Neural cell (in vitro differentiated cells): Measurements from ENCODE around the gene DNAJB6. TPM values are rescaled to one million over a fixed set of nuclear protein-coding genes. Genes with fewer than 3 reads are reported as not detected.

Experiments
- H2AFZ ChIP-seq: fragments of 200-600, 300-800 bp; sonication (generic), shearing (Covaris generic); 2 replicates; pipeline ENCODE4 v1.6.0; 2014; ENCODE audit warnings: low read depth, mild to moderate bottlenecking, antibody characterized with exemption, low read length, moderate library complexity
- H3F3A ChIP-seq: fragments of 200-600 bp; shearing (Covaris generic); 2 replicates; pipeline ENCODE4 v1.6.1; 2016; ENCODE audit warnings: mild to moderate bottlenecking, moderate library complexity, mixed read lengths, antibody characterized with exemption, low read length; ENCODE audit not compliant: insufficient read depth, poor library complexity, severe bottlenecking
- H3K27ac ChIP-seq: fragments of 200-600, 300-800 bp; sonication (generic), shearing (Covaris generic); 2 replicates; pipeline ENCODE4 v1.5.1; 2014; ENCODE audit warnings: mild to moderate bottlenecking, low read length, moderate library complexity
- H3K27me3 ChIP-seq: fragments of 300-800, 200-600 bp; sonication (generic), shearing (Covaris generic); 2 replicates; pipeline ENCODE4 v1.6.0; 2014; ENCODE audit warnings: mild to moderate bottlenecking, low read depth, low read length, moderate library complexity; ENCODE audit not compliant: insufficient read depth
- H3K36me3 ChIP-seq: fragments of 300-800, 200-600 bp; sonication (generic), shearing (Covaris generic); 2 replicates; pipeline ENCODE4 v1.5.1; 2014; ENCODE audit warnings: mild to moderate bottlenecking, antibody characterized with exemption, low read length, moderate library complexity; ENCODE audit not compliant: insufficient read depth
- H3K4me2 ChIP-seq: fragments of 300-800, 200-600 bp; sonication (generic), shearing (Covaris generic); 2 replicates; pipeline ENCODE4 v1.6.0; 2014; ENCODE audit warnings: mild to moderate bottlenecking, low read length
- H3K4me3 ChIP-seq: fragments of 300-800, 200-600 bp; sonication (generic), shearing (Covaris generic); 2 replicates; pipeline ENCODE4 v1.5.1; 2014; ENCODE audit warnings: mild to moderate bottlenecking, low read length, moderate library complexity
- H3K79me2 ChIP-seq: fragments of 200-600 bp; shearing (Covaris generic); replicated peaks from 2 replicates; pipeline ENCODE4 v1.6.0; 2014; ENCODE audit warnings: mild to moderate bottlenecking, low read length, moderate library complexity; ENCODE audit not compliant: insufficient read depth
- H3K9ac ChIP-seq: fragments of 300-800, 200-600 bp; sonication (generic), shearing (Covaris generic); 2 replicates; pipeline ENCODE4 v1.6.1; 2016; ENCODE audit warnings: mild to moderate bottlenecking, low read length, mixed read lengths
- H3K9me2 ChIP-seq: fragments of 200-600 bp; shearing (Covaris generic); 2 replicates; pipeline ENCODE4 v1.6.1; 2016; ENCODE audit warnings: mild to moderate bottlenecking, low read length, mixed read lengths; ENCODE audit not compliant: insufficient read depth
- H3K9me3 ChIP-seq: fragments of 200-600, 300-800 bp; sonication (generic), shearing (Covaris generic); 2 replicates; pipeline ENCODE4 v1.6.1; 2016; ENCODE audit warnings: mild to moderate bottlenecking, mixed run types, low read length, moderate library complexity, mixed read lengths
- H4K20me1 ChIP-seq: fragments of 200-600 bp; shearing (Covaris generic); 2 replicates; pipeline ENCODE4 v1.6.1; 2016; ENCODE audit warnings: mild to moderate bottlenecking, mixed run types; ENCODE audit not compliant: insufficient read depth
- EP300 ChIP-seq: fragments of 450-650 bp; conservative IDR thresholded peaks from 2 replicates; pipeline ENCODE4 v1.6.1; 2014; ENCODE audit warnings: antibody characterized with exemption, mild to moderate bottlenecking, moderate library complexity; ENCODE audit not compliant: poor library complexity, severe bottlenecking
- EZH2 ChIP-seq: fragments of 200-600, 300-800 bp; shearing (Covaris generic), sonication (generic); IDR thresholded peaks from 2 replicates; pipeline ENCODE4 v1.6.1; 2014; ENCODE audit warnings: antibody characterized with exemption, low read length, borderline replicate concordance, mild to moderate bottlenecking; ENCODE audit not compliant: insufficient read depth, poor library complexity, severe bottlenecking
- MXI1 ChIP-seq: fragments of 450-650 bp; conservative IDR thresholded peaks from 2 replicates; pipeline ENCODE4 v1.6.1; 2014; ENCODE audit warnings: antibody characterized with exemption, mild to moderate bottlenecking; ENCODE audit not compliant: poor library complexity, severe bottlenecking
- POLR2AphosphoS5 ChIP-seq: IDR thresholded peaks from 2 replicates; pipeline ENCODE4 v1.6.1; 2012
- RAD21 ChIP-seq: fragments of 450-650 bp; conservative IDR thresholded peaks from 2 replicates; pipeline ENCODE4 v1.6.1; 2014; ENCODE audit warnings: antibody characterized with exemption, mild to moderate bottlenecking, moderate library complexity
- SMC3 ChIP-seq: fragments of 450-650 bp; conservative IDR thresholded peaks from 2 replicates; pipeline ENCODE4 v1.6.1; 2014; ENCODE audit warnings: antibody characterized with exemption, mild to moderate bottlenecking, moderate library complexity; ENCODE audit not compliant: poor library complexity
- TAF1 ChIP-seq: IDR thresholded peaks from 2 replicates; pipeline ENCODE4 v1.6.1; 2012; ENCODE audit warnings: low read depth
- polyA plus RNA-seq: library from polyadenylated mRNA; depleted of rRNA; stranded (reverse); fragments of >200 nt; gene quantifications from 2 replicates; pipeline ENCODE4 v1.2.3, GENCODE V29; 2014
- TF ChIP-seq, protein P1 (sequence below): IDR thresholded peaks from 2 replicates; pipeline ENCODE4 v1.6.1; 2012; ENCODE audit warnings: borderline replicate concordance
- TF ChIP-seq, protein P2 (sequence below): fragments of 450-650 bp; IDR thresholded peaks from 2 replicates; pipeline ENCODE4 v1.5.1; 2014; ENCODE audit warnings: antibody characterized with exemption, mild to moderate bottlenecking, moderate library complexity; ENCODE audit not compliant: poor library complexity, severe bottlenecking

The DNAJB6 gene
- polyA plus RNA-seq, 1 donor from 2014 or later: 427 TPM

GRCh38 chr7:157426463-157427301 lies 89.9 kb downstream of the DNAJB6 start:
- no peak overlapping the region for H2AFZ ChIP-seq
- no peaks in the 10 kb centered on the region for H4K20me1 ChIP-seq
- no peak overlapping the region for H3K4me3 ChIP-seq
- no peak overlapping the region for H3K4me2 ChIP-seq
- H3K27ac ChIP-seq: no peak overlapping the region
- no peaks in the 10 kb centered on the region for H3F3A ChIP-seq
- no peak for TF ChIP-seq TAF1
- no peak for TF ChIP-seq EZH2
- TF ChIP-seq RAD21: no peak
- no peak for TF ChIP-seq SMC3
- TF ChIP-seq, protein P1, sequence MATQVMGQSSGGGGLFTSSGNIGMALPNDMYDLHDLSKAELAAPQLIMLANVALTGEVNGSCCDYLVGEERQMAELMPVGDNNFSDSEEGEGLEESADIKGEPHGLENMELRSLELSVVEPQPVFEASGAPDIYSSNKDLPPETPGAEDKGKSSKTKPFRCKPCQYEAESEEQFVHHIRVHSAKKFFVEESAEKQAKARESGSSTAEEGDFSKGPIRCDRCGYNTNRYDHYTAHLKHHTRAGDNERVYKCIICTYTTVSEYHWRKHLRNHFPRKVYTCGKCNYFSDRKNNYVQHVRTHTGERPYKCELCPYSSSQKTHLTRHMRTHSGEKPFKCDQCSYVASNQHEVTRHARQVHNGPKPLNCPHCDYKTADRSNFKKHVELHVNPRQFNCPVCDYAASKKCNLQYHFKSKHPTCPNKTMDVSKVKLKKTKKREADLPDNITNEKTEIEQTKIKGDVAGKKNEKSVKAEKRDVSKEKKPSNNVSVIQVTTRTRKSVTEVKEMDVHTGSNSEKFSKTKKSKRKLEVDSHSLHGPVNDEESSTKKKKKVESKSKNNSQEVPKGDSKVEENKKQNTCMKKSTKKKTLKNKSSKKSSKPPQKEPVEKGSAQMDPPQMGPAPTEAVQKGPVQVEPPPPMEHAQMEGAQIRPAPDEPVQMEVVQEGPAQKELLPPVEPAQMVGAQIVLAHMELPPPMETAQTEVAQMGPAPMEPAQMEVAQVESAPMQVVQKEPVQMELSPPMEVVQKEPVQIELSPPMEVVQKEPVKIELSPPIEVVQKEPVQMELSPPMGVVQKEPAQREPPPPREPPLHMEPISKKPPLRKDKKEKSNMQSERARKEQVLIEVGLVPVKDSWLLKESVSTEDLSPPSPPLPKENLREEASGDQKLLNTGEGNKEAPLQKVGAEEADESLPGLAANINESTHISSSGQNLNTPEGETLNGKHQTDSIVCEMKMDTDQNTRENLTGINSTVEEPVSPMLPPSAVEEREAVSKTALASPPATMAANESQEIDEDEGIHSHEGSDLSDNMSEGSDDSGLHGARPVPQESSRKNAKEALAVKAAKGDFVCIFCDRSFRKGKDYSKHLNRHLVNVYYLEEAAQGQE: no peak
- TF ChIP-seq POLR2AphosphoS5: no peak
- no peak for TF ChIP-seq EP300
- TF ChIP-seq, protein P2, sequence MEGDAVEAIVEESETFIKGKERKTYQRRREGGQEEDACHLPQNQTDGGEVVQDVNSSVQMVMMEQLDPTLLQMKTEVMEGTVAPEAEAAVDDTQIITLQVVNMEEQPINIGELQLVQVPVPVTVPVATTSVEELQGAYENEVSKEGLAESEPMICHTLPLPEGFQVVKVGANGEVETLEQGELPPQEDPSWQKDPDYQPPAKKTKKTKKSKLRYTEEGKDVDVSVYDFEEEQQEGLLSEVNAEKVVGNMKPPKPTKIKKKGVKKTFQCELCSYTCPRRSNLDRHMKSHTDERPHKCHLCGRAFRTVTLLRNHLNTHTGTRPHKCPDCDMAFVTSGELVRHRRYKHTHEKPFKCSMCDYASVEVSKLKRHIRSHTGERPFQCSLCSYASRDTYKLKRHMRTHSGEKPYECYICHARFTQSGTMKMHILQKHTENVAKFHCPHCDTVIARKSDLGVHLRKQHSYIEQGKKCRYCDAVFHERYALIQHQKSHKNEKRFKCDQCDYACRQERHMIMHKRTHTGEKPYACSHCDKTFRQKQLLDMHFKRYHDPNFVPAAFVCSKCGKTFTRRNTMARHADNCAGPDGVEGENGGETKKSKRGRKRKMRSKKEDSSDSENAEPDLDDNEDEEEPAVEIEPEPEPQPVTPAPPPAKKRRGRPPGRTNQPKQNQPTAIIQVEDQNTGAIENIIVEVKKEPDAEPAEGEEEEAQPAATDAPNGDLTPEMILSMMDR: no peak
- no peak for TF ChIP-seq MXI1
- no peaks in the 10 kb centered on the region for H3K79me2 ChIP-seq
- no peak overlapping the region for H3K9ac ChIP-seq
- H3K27me3 ChIP-seq: no peaks in the 10 kb centered on the region
- no peaks in the 10 kb centered on the region for H3K9me2 ChIP-seq
- H3K9me3 ChIP-seq: no peaks in the 10 kb centered on the region
- H3K36me3 ChIP-seq: no peaks in the 10 kb centered on the region

DNA sequence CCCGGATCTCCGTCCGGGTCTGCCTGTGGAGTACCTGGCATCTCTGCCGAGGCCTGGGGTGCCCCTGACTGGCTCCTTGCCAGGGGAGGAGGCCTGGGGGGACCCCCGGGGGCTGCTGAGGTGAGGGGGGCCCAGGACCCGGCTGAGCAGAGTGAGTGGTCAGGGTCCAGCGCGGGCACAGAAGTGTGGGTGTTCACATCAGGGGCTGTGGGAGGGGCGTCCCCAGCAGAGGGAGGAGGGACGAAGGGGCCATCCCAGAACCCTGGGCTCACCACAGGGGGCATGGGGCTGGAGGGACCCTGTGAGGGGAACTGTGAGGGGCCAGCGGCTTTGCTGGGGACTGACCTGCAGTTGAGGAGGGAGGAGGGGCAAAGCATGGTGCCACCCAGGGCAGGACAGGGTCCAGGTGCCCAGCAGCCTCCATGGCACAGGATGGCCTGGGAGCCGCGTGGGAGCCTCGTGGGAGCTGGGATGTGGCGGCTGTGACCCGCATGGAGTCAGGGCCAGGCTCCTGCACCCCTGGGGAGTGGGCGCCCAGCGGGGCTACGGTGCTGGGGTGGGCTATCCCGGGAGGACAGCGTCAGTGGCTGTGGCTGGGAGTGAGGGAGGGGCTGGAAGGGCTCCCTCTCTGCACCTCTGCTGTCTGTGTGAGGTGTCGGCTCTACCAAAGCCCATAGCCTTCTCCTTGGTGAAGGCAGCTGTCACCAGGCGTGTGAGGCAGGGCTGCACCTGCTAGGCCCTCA lies 91.2 kb downstream of the DNAJB6 start:
- no peaks in the 10 kb centered on the region for H3K79me2 ChIP-seq
- no peaks in the 10 kb centered on the region for H3K27me3 ChIP-seq
- no peaks in the 10 kb centered on the region for H3K9me3 ChIP-seq
- no peak overlapping the region for H2AFZ ChIP-seq
- H3K4me3 ChIP-seq: no peak overlapping the region
- no peaks in the 10 kb centered on the region for H3F3A ChIP-seq
- no peak for TF ChIP-seq EP300
- TF ChIP-seq, protein P1: no peak
- TF ChIP-seq, protein P2: no peak
- TF ChIP-seq POLR2AphosphoS5: no peak
- TF ChIP-seq SMC3: no peak
- no peak for TF ChIP-seq RAD21
- TF ChIP-seq MXI1: no peak
- TF ChIP-seq EZH2: no peak
- TF ChIP-seq TAF1: no peak
- no peak overlapping the region for H3K9ac ChIP-seq
- no peaks in the 10 kb centered on the region for H3K36me3 ChIP-seq
- H3K9me2 ChIP-seq: no peaks in the 10 kb centered on the region
- no peak overlapping the region for H3K4me2 ChIP-seq
- H3K27ac ChIP-seq: no peak overlapping the region
- H4K20me1 ChIP-seq: no peaks in the 10 kb centered on the region
